NCI-H345 treated with DMSO at 0.1 percent for 48 hours (cell line): Measurements from ENCODE around the gene TSHZ1.

Experiments used
- DNase-seq: peaks from one replicate; lab custom pipeline; 2025; ENCODE audit not compliant: unreplicated experiment; lab: John Stamatoyannopoulos, UW

Gene TSHZ1

GRCh38 chr18:75246721-75247610 lies 36.4 kb downstream of the TSHZ1 start:
- no peak for DNase-seq

- no peak for DNase-seq
Observed at GRCh38 chr18:75247611-75248421, 37.2 kb downstream of the TSHZ1 start.

GRCh38 chr18:75248426-75249174 lies 38.0 kb downstream of the TSHZ1 start:
- DNase-seq = no peak

DNA sequence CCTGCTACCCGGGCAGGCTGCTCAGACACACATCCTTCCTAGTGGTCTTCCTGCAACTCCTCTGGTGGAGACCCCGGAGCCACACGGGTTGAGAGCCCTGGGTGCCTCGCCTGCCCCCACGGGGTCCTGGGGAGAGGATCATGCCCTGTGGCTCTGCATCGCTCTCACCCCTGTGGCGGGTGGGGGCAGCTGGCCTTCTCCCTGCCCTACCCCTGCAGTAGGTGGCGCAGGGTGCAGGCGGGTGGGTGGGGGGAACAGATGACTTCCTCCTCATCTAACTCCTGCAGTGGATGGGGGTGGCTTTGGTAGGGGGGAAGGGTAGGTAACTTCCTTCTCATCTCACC lies 38.5 kb downstream of the TSHZ1 start:
- no peak for DNase-seq

- no peak for DNase-seq
Observed at GRCh38 chr18:75249672-75250470, 39.3 kb downstream of the TSHZ1 start.

GRCh38 chr18:75250471-75250821 lies 39.8 kb downstream of the TSHZ1 start:
- DNase-seq = no peak

GRCh38 chr18:75251466-75251865 lies 40.9 kb downstream of the TSHZ1 start:
- no peak for DNase-seq

- no peak for DNase-seq
Observed at GRCh38 chr18:75252136-75252535, 41.5 kb downstream of the TSHZ1 start.

DNA sequence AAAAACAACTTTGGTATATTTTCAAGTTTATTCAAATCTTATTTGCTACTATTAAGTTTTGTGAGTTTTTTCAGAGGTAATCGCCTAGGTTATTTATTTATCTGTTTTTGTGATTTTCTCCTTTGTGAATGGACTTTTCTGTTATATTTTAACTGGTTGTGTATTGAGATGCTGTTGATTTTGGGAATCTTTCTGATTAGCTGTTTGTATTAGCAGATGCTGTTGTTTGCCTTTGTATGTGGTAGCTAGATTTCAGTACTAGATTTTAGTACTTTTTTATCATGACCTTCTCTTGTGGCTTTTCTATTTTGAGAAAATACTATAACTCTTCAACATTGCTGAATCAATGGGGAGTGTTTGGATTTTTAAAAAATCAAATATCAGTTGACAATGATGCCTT lies 42.4 kb downstream of the TSHZ1 start:
- no peak for DNase-seq

- no peak for DNase-seq
Observed at GRCh38 chr18:75253784-75254183, 43.2 kb downstream of the TSHZ1 start.

- DNase-seq = no peak
Observed at GRCh38 chr18:75255094-75255493, 44.5 kb downstream of the TSHZ1 start.

GRCh38 chr18:75256376-75256775 lies 45.8 kb downstream of the TSHZ1 start:
- DNase-seq = no peak

DNA sequence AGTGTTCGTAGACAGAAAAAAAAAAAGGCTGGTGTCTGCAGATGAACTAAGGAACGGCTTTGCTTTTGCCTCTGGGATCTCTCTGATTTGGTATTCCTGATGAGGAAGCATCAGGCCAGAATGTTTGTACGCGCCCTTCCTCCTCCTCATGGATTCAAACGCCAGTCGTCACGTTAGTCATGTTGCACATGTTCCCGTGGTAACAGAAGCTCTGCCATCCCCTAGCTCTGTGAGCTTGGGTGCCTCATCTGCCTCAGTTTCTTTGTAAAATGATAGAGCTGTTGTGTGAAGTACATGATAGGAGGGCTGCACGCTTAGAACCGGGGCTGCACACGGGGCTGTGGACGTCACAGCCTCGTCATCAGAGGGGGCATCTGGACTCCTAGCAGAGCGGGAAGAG lies 47.0 kb downstream of the TSHZ1 start:
- DNase-seq = no peak

DNA sequence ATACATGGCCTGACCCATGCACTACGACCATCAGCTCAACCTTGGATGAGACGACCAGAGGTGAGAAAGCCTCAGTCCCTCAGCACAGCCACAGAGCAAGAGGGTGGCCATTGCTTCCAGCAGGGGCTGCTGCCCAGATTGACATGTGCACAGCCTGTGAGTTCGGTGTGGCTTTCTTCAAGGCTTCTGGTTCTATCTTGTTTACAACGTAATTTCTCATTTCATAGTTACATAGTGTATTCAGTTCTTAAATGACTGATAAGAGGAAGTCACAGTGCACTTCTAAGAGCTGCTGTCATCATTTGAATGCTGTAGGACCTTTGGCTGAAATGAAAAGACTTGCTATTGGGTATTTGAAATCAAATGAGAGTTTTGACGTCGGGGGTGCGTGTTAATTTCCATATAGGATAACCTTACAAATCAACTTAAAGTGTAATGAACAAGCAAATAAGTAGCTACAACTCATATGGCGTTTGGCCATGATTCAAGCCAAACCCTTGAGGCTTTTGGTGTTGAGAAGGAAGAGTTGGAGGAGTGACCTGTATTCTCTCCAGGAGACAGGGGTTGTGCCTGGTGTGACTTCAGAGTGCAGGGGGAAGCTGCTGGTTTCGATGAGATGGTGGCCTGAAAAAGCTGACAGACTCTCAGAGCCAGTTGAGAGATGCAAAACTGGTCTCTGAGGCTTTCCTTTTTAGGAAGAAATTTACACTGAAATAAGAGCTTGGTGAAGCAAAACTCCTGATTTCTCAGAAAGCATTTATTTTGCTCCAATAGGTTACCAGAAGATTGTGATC lies 51.0 kb downstream of the TSHZ1 start:
- DNase-seq = no peak

GRCh38 chr18:75262511-75262910 lies 51.9 kb downstream of the TSHZ1 start:
- DNase-seq = no peak

GRCh38 chr18:75264195-75264594 lies 53.6 kb downstream of the TSHZ1 start:
- no peak for DNase-seq

GRCh38 chr18:75264926-75265597 lies 54.5 kb downstream of the TSHZ1 start:
- DNase-seq = no peak

DNA sequence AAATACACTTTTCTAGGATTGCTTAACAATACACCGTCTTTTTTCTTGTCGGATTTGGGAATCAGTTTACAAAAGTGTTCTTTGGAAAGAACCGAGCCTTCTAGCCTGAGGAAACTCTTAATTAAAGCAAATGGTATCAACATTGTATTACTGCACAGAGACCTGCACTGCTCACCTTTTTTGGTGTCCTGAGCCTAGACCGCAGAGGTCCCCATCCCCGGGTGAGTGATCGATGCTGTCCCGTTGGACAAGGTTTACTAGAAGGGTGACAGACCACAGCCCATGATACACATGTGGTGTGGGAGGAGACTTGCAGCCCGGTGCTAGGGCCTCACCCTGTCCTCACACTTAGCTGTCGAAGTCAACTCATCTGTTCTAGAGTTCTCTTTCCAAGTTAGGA lies 55.3 kb downstream of the TSHZ1 start:
- DNase-seq = no peak

GRCh38 chr18:75267643-75268363 lies 57.2 kb downstream of the TSHZ1 start:
- DNase-seq = no peak
